ENCODE data around the gene DNAJB8. TPM values are rescaled to one million over a fixed set of nuclear protein-coding genes. Genes with fewer than 3 reads are reported as not detected.
A peak's percentile ranks its signal among the peaks of the same experiment; 100 is the strongest.

DNAJB8 gene
- total RNA-seq, 2 experiments from 2014 or later = not detected

DNA sequence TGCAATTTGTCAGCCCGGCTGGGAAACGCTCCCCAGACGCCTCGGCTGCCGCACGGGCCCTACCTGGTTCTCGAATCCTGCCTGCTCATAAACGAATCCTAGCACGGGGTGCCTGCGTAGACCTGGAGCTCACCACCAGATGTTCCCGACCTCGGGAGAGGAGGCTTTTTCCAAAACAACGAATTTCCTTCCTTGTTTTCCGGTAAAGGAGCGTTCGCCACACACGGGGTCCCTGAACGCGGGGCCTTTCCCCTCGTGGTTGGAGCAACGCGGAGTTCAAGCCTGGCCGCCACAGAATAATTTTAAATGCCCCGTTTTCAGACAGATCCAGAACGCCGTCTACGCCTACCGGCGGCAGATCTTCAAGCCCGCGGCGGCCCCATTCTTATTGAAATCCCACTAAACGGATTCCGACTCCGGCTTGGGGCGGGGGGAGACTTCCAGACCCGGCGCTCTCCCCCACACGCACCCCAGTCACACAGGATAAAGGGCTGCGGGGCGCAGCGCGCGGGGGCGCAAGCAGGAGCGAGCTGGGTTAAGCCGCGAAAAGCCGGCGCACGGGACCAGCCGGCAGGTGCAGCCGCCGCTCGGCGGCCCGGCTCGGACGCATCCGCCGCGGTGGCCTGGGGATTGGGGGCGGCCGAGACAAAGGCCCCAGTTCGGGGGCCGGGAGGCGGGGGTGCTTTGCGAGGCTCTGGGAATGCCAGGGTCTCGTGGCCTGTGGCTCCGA is 25.4 kb upstream of the DNAJB8 start:
- H3K4me3 Mint-ChIP-seq = no peak overlapping the region
- CTCF ChIA-PET = interaction anchor here (1.3 to 1.7 kb wide), 2 partner anchors 65 to 67 kb away, joined by 3 to 5 read pairs; no protein-coding TSS in a partner anchor
- H3K4me1 Mint-ChIP-seq = peaks cover 18% of the 10 kb centered on the region
- H3K27ac Mint-ChIP-seq = peak overlapping the region; percentile 57
- peaks cover 72% of the 10 kb centered on the region for H3K27me3 Mint-ChIP-seq
- POLR2A ChIA-PET = no interaction called here
- H3K9me3 Mint-ChIP-seq = no peaks in the 10 kb centered on the region
- H3K36me3 Mint-ChIP-seq (ENCODE audit: low read depth) = no peaks in the 10 kb centered on the region
- DNase-seq = no peak

- ChIA-PET CTCF (interaction anchor here (1.7 kb wide), 1 partner anchor 66 kb away, joined by 5 read pairs; no protein-coding TSS in a partner anchor), POLR2A (no interaction called here)
- Mint-ChIP-seq H3K27ac (peak overlapping the region; percentile 25), H3K27me3 (peaks cover 71% of the 10 kb centered on the region), H3K36me3 (ENCODE audit: low read depth) (no peaks in the 10 kb centered on the region), H3K4me1 (peaks cover 19% of the 10 kb centered on the region), H3K9me3 (no peaks in the 10 kb centered on the region), H3K4me3 (no peak overlapping the region)
- DNase-seq = no peak
Observed at GRCh38 chr3:128491691-128491940, 24.9 kb upstream of the DNAJB8 start.

- H3K4me1 Mint-ChIP-seq = peaks cover 21% of the 10 kb centered on the region
- ChIA-PET CTCF (interaction anchor here (0.8 to 1.9 kb wide), 3 partner anchors 8 to 43 kb away, joined by 3 to 5 read pairs (median 3); no protein-coding TSS in a partner anchor), POLR2A (no interaction called here)
- H3K27me3 Mint-ChIP-seq = peaks cover 73% of the 10 kb centered on the region
- no peak overlapping the region for H3K4me3 Mint-ChIP-seq
- H3K9me3 Mint-ChIP-seq = no peaks in the 10 kb centered on the region
- H3K36me3 Mint-ChIP-seq (ENCODE audit: low read depth) = no peaks in the 10 kb centered on the region
- no peak for DNase-seq
- H3K27ac Mint-ChIP-seq = peak overlapping the region; percentile 25
Observed at GRCh38 chr3:128490915-128491690, 24.4 kb upstream of the DNAJB8 start.

GRCh38 chr3:128490650-128490914 is 23.9 kb upstream of the DNAJB8 start:
- H3K4me3 Mint-ChIP-seq = no peak overlapping the region
- no peaks in the 10 kb centered on the region for H3K36me3 Mint-ChIP-seq (ENCODE audit: low read depth)
- POLR2A ChIA-PET = no interaction called here
- peaks cover 20% of the 10 kb centered on the region for H3K4me1 Mint-ChIP-seq
- no peak for DNase-seq
- H3K9me3 Mint-ChIP-seq = no peaks in the 10 kb centered on the region
- H3K27ac Mint-ChIP-seq = no peak overlapping the region
- H3K27me3 Mint-ChIP-seq = peaks cover 73% of the 10 kb centered on the region
- CTCF ChIA-PET = interaction anchor here (0.8 to 1.9 kb wide), 5 partner anchors 9 to 50 kb away, joined by 3 to 5 read pairs (median 3); no protein-coding TSS in a partner anchor

- Mint-ChIP-seq H3K36me3 (ENCODE audit: low read depth) (no peaks in the 10 kb centered on the region), H3K9me3 (no peaks in the 10 kb centered on the region), H3K27ac (peak overlapping the region; percentile 68), H3K4me3 (peak overlapping the region; percentile 60), H3K4me1 (peaks cover 20% of the 10 kb centered on the region), H3K27me3 (peaks cover 74% of the 10 kb centered on the region)
- ChIA-PET CTCF (interaction anchor here (0.9 to 1.9 kb wide), 6 partner anchors 9 to 64 kb away, joined by 3 to 5 read pairs (median 3); no protein-coding TSS in a partner anchor), POLR2A (no interaction called here)
- no peak for DNase-seq
Observed at GRCh38 chr3:128489927-128490649, 23.4 kb upstream of the DNAJB8 start.

GRCh38 chr3:128489674-128489926 is 22.9 kb upstream of the DNAJB8 start:
- CTCF ChIA-PET = interaction anchor here (0.9 to 1.9 kb wide), 6 partner anchors 10 to 64 kb away, joined by 3 to 5 read pairs (median 3); no protein-coding TSS in a partner anchor

GRCh38 chr3:128488991-128489673 is 22.4 kb upstream of the DNAJB8 start:
- H3K9me3 Mint-ChIP-seq = no peaks in the 10 kb centered on the region
- H3K36me3 Mint-ChIP-seq (ENCODE audit: low read depth) = no peaks in the 10 kb centered on the region
- CTCF ChIA-PET = interaction anchor here (0.9 to 1.9 kb wide), 5 partner anchors 10 to 63 kb away, joined by 3 to 5 read pairs (median 3); no protein-coding TSS in a partner anchor
- peaks cover 75% of the 10 kb centered on the region for H3K27me3 Mint-ChIP-seq
- peak; percentile 20 for DNase-seq
- H3K4me3 Mint-ChIP-seq = no peak overlapping the region
- H3K4me1 Mint-ChIP-seq = peaks cover 20% of the 10 kb centered on the region
- no peak overlapping the region for H3K27ac Mint-ChIP-seq
- POLR2A ChIA-PET = no interaction called here

More at GRCh38 chr3:128489674-128489926, 22.9 kb upstream of the DNAJB8 start:
- peak overlapping the region; percentile 60 for H3K4me3 Mint-ChIP-seq
- H3K4me1 Mint-ChIP-seq = peaks cover 20% of the 10 kb centered on the region
- DNase-seq = no peak
- POLR2A ChIA-PET = no interaction called here
- H3K27ac Mint-ChIP-seq = peak overlapping the region; percentile 68
- H3K27me3 Mint-ChIP-seq = peaks cover 75% of the 10 kb centered on the region
- H3K9me3 Mint-ChIP-seq = no peaks in the 10 kb centered on the region
- H3K36me3 Mint-ChIP-seq (ENCODE audit: low read depth) = no peaks in the 10 kb centered on the region

- peak overlapping the region; percentile 62 for H3K27ac Mint-ChIP-seq
- POLR2A ChIA-PET = no interaction called here
- H3K27me3 Mint-ChIP-seq = peaks cover 75% of the 10 kb centered on the region
- H3K9me3 Mint-ChIP-seq = no peaks in the 10 kb centered on the region
- CTCF ChIA-PET = interaction anchor here (1.5 kb wide), 1 partner anchor 63 kb away, joined by 3 read pairs; no protein-coding TSS in a partner anchor
- peak overlapping the region; percentile 22 for H3K4me3 Mint-ChIP-seq
- no peaks in the 10 kb centered on the region for H3K36me3 Mint-ChIP-seq (ENCODE audit: low read depth)
- peaks cover 20% of the 10 kb centered on the region for H3K4me1 Mint-ChIP-seq
- DNase-seq = no peak
Observed at GRCh38 chr3:128488636-128488990, 21.9 kb upstream of the DNAJB8 start.

DNA sequence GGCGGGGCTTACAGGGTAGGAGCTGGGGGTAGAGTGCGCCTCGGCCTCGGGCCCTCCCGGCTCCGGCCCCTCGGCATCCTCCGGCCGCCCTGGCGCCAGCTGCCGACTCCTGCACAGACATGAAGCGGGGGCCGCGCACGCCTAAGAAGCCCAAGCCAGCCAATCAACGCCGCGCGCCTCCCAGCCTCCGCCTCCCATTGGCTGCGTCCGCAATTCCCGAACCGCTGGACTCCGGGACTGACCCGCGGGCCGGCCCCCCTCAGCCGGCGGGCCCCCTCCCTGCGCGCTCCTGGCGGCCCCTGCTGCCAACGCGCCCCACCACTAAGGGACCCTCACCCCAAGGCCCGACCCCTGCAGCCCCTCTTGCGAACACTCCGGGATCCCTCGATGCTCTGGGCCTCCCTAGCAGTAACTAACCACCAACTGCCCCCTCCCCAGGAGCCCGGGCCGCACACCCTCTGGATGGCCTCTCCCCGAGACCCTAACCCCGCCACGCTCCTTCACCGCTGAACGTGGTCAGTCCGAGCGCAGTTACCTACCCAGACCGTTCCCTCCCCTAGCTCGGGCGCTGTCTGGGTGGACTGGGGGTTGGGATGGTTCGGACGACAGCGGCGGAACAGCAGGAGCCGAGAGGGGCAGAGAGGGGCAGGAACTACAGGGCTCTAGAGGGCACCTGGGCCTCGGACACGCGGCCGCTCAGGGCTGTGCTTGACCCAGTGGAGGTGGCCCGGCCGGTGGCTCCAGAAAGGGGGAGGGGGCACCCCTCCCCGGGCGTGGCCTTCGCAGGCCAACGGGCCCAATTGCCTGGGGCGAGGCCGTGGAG is 21.3 kb upstream of the DNAJB8 start:
- no peak for DNase-seq
- Mint-ChIP-seq H3K36me3 (ENCODE audit: low read depth) (no peaks in the 10 kb centered on the region), H3K4me3 (no peak overlapping the region), H3K27ac (no peak overlapping the region), H3K4me1 (peaks cover 23% of the 10 kb centered on the region), H3K27me3 (peaks cover 77% of the 10 kb centered on the region), H3K9me3 (no peaks in the 10 kb centered on the region)
- ChIA-PET POLR2A (no interaction called here), CTCF (interaction anchor here (0.9 kb wide), 1 partner anchor 62 kb away, joined by 3 read pairs; no protein-coding TSS in a partner anchor)

GRCh38 chr3:128487538-128487812 is 20.8 kb upstream of the DNAJB8 start:
- Mint-ChIP-seq H3K27ac (peak overlapping the region; percentile 14), H3K4me3 (peak overlapping the region; percentile 63), H3K9me3 (no peaks in the 10 kb centered on the region), H3K4me1 (peaks cover 24% of the 10 kb centered on the region), H3K36me3 (ENCODE audit: low read depth) (no peaks in the 10 kb centered on the region), H3K27me3 (peaks cover 81% of the 10 kb centered on the region)
- peak; percentile 18 for DNase-seq
- POLR2A ChIA-PET = no interaction called here
- CTCF ChIA-PET = interaction anchor here (0.9 kb wide), 1 partner anchor 61 kb away, joined by 3 read pairs; no protein-coding TSS in a partner anchor

GRCh38 chr3:128486681-128487537 is 20.2 kb upstream of the DNAJB8 start:
- CTCF ChIA-PET = interaction anchor here (0.6 to 1.2 kb wide), 3 partner anchors 11 to 131 kb away, joined by 3 to 5 read pairs (median 4); no protein-coding TSS in a partner anchor
- Mint-ChIP-seq H3K9me3 (no peaks in the 10 kb centered on the region), H3K4me1 (peaks cover 21% of the 10 kb centered on the region)

More at GRCh38 chr3:128486681-128487537, 20.2 kb upstream of the DNAJB8 start:
- POLR2A ChIA-PET = no interaction called here
- Mint-ChIP-seq H3K4me3 (peak overlapping the region; percentile 63), H3K27ac (peak overlapping the region; percentile 14), H3K27me3 (peaks cover 83% of the 10 kb centered on the region), H3K36me3 (ENCODE audit: low read depth) (no peaks in the 10 kb centered on the region)
- DNase-seq = peak; percentile 12
